Endothelial cell of umbilical vein (primary cell): ENCODE data around the gene ADAMTS17. TPM values are rescaled to one million over a fixed set of nuclear protein-coding genes. Genes with fewer than 3 reads are reported as not detected.

Experiments used
- BruUV-seq: library from RNA; stranded (reverse); fragments of 400-500 nt; replicated peaks from 2 replicates; lab custom pipeline; 2021; lab: Mats Ljungman, UMichigan
- CTCF ChIA-PET: fragments of 300-600, 350-600 bp; sonication (Branson Sonifier 250); formaldehyde crosslinking; loops from one replicate; lab custom pipeline; 2021; ENCODE audit warnings: antibody characterized with exemption, inconsistent platforms; lab: Charles Lee
- POLR2A ChIA-PET: fragments of 300-600, 350-600 bp; sonication (Branson Sonifier 250); formaldehyde crosslinking; loops from one replicate; lab custom pipeline; 2021; ENCODE audit warnings: antibody characterized with exemption, inconsistent platforms; lab: Charles Lee
- DNase-seq: peaks from one replicate; pipeline ENCODE4 v3.0.0-alpha.2; 2011; ENCODE audit warnings: low read depth, low spot score
- FAIRE-seq: peaks from 2 replicates; lab custom pipeline; 2011; peaks lifted over from hg19 to GRCh38; lab: Jason Lieb, UNC
- H2AFZ ChIP-seq: 2 replicates; pipeline ENCODE4 v1.6.0; 2012; ENCODE audit warnings: low read depth, low read length, control low read depth, inconsistent platforms
- H3K27ac ChIP-seq: 2 replicates; pipeline ENCODE4 v1.5.1; 2011; ENCODE audit warnings: low read depth, mild to moderate bottlenecking, control low read depth, low read length, moderate library complexity; ENCODE audit not compliant: insufficient read depth
- H3K27me3 ChIP-seq, 2 experiments: 2 replicates each; pipeline versions ENCODE4 v1.6.0 to v1.6.1; 2011; ENCODE audit warnings: low read length in 2 of 2, mixed read lengths in 1 of 2; ENCODE audit not compliant: control insufficient read depth in 2 of 2, insufficient read depth in 2 of 2
- H3K36me3 ChIP-seq, 2 experiments: 2 replicates in 1 of 2; 3 replicates in 1 of 2; pipeline ENCODE4 v1.5.1; 2011; ENCODE audit warnings: low read length in 2 of 2, mild to moderate bottlenecking in 1 of 2, moderate library complexity in 1 of 2; ENCODE audit not compliant: control insufficient read depth in 2 of 2, insufficient read depth in 2 of 2; ENCODE audit errors: extremely low read depth in 1 of 2
- H3K4me1 ChIP-seq: 3 replicates; pipeline ENCODE4 v1.5.1; 2011; ENCODE audit warnings: mild to moderate bottlenecking, low read length; ENCODE audit not compliant: control insufficient read depth, insufficient read depth; ENCODE audit errors: extremely low read depth
- H3K4me2 ChIP-seq: 2 replicates; pipeline ENCODE4 v1.6.1; 2011; ENCODE audit warnings: low read length, control low read depth, mixed read lengths; ENCODE audit not compliant: insufficient read depth
- H3K4me3 ChIP-seq, 3 experiments: fragments of 200-600 bp in 1 of 3; sonication (generic), shearing (Covaris generic) in 1 of 3; replicated peaks in 1 of 3; 2 replicates each; pipeline ENCODE4 v1.5.1; 2011 to 2016; ENCODE audit warnings: control low read depth in 3 of 3, low read length in 3 of 3, mild to moderate bottlenecking in 2 of 3, inconsistent platforms in 1 of 3, low read depth in 1 of 3, moderate library complexity in 1 of 3; ENCODE audit not compliant: insufficient read depth in 1 of 3
- H3K79me2 ChIP-seq: 2 replicates; pipeline ENCODE4 v1.6.0; 2012; ENCODE audit warnings: low read length, inconsistent platforms; ENCODE audit not compliant: control insufficient read depth, insufficient read depth
- H3K9ac ChIP-seq: replicated peaks from 2 replicates; pipeline ENCODE3; 2011; ENCODE audit warnings: low read length, control low read depth; ENCODE audit not compliant: insufficient read depth; ENCODE audit errors: extremely low read depth
- H3K9me1 ChIP-seq: replicated peaks from 3 replicates; pipeline ENCODE4 v1.6.0; 2011; ENCODE audit warnings: mild to moderate bottlenecking, low read length; ENCODE audit not compliant: control insufficient read depth, insufficient read depth; ENCODE audit errors: extremely low read depth
- H3K9me3 ChIP-seq: replicated peaks from 2 replicates; pipeline ENCODE4 v1.5.1; 2012; ENCODE audit warnings: low read length, inconsistent platforms; ENCODE audit not compliant: control insufficient read depth, insufficient read depth
- H4K20me1 ChIP-seq: replicated peaks from 2 replicates; pipeline ENCODE3; 2011; ENCODE audit warnings: mild to moderate bottlenecking, low read length; ENCODE audit not compliant: control insufficient read depth, insufficient read depth; ENCODE audit errors: extremely low read depth
- CTCF ChIP-seq, 2 donors: IDR thresholded peaks; 1 replicate in 1 of 2; 2 replicates in 1 of 2; pipeline ENCODE4 v1.5.1; 2011; ENCODE audit warnings: low read length in 2 of 2, mild to moderate bottlenecking in 2 of 2, moderate library complexity in 2 of 2, control low read depth in 1 of 2, inconsistent platforms in 1 of 2, low read depth in 1 of 2; ENCODE audit not compliant: insufficient read depth in 1 of 2; ENCODE audit errors: extremely low read depth in 1 of 2
- EZH2 ChIP-seq: IDR thresholded peaks from 2 replicates; pipeline ENCODE4 v1.6.1; 2012; ENCODE audit warnings: borderline replicate concordance, low read depth, mild to moderate bottlenecking, moderate library complexity, low read length, inconsistent platforms; ENCODE audit not compliant: severe bottlenecking
- FOS ChIP-seq: IDR thresholded peaks from 2 replicates; pipeline ENCODE4 v1.6.1; 2011; ENCODE audit warnings: mild to moderate bottlenecking, low read length, moderate library complexity, borderline replicate concordance; ENCODE audit not compliant: insufficient read depth
- GATA2 ChIP-seq: IDR thresholded peaks from 2 replicates; pipeline ENCODE4 v1.7.0; 2011; ENCODE audit warnings: low read depth, mild to moderate bottlenecking, moderate library complexity, mixed read lengths, low read length; ENCODE audit not compliant: insufficient read length, insufficient read depth
- JUN ChIP-seq: IDR thresholded peaks from 2 replicates; pipeline ENCODE4 v1.6.1; 2011; ENCODE audit warnings: borderline replicate concordance, low read depth; ENCODE audit not compliant: insufficient read length, insufficient read depth
- MYC ChIP-seq: IDR thresholded peaks from one replicate; pipeline ENCODE4 v1.6.1; 2011; ENCODE audit warnings: mild to moderate bottlenecking, low read depth, low read length
- POLR2A ChIP-seq: IDR thresholded peaks from 2 replicates; pipeline ENCODE4 v1.6.1; 2012; ENCODE audit warnings: low read depth, mild to moderate bottlenecking, control low read depth, low read length
- POLR2AphosphoS5 ChIP-seq: IDR thresholded peaks from 2 replicates; pipeline ENCODE4 v1.6.1; 2012; ENCODE audit warnings: low read depth, mild to moderate bottlenecking, control low read depth, low read length, moderate library complexity; ENCODE audit not compliant: insufficient read depth
- dilution Hi-C: fragments of 300-500 bp; cut with MboI; formaldehyde crosslinking; loops from one replicate; pipeline ENCODE4 v1.15.0; 2019; ENCODE audit warnings: low sequenced_read_pairs; ENCODE audit not compliant: extremely low pct_ligation_motif_present
- intact Hi-C: fragments of 100-400 bp; cut with micrococcal nuclease; formaldehyde crosslinking; loops from one replicate; pipeline ENCODE4 v1.10.0; 2022
- polyA plus RNA-seq, 4 experiments: library from polyadenylated mRNA; depleted of rRNA in 3 of 4; stranded (reverse) in 3 of 4; unstranded in 1 of 4; fragments of >200 nt; gene quantifications; 2 replicates each; pipeline versions ENCODE4 v1.2.1 to v1.2.3, GENCODE V29; 2011 to 2012; ENCODE audit warnings: missing spikeins in 1 of 4
- total RNA-seq: library from RNA; stranded (reverse); gene quantifications from 2 replicates; pipeline ENCODE4 v1.2.3, GENCODE V29; 2021
- TF ChIP-seq, protein P1 (sequence below): IDR thresholded peaks from 2 replicates; pipeline ENCODE4 v1.6.1; 2011; ENCODE audit not compliant: insufficient read depth, insufficient read length

The ADAMTS17 gene
- total and polyA plus RNA-seq, 2 donors (not counting 3 experiments of a cell fraction or from before 2014, with no cell fraction given), result 0.12 TPM; not detected in 1

GRCh38 chr15:100093211-100094126, 248.3 kb downstream of the ADAMTS17 start:
- no peaks in the 10 kb centered on the region for H3K9me3 ChIP-seq
- H3K9me1 ChIP-seq, result no peaks in the 10 kb centered on the region
- H3K4me3 ChIP-seq, result no peak overlapping the region
- dilution Hi-C loops, result no loop called here
- no peaks in the 10 kb centered on the region for H3K27me3 ChIP-seq
- H3K79me2 ChIP-seq, result no peaks in the 10 kb centered on the region
- intact Hi-C loops, result no loop called here
- DNase-seq (no peak), FAIRE-seq (no peak)
- no peaks in the 10 kb centered on the region for H3K4me1 ChIP-seq
- no peak overlapping the region for H3K4me2 ChIP-seq
- H2AFZ ChIP-seq, result no peak overlapping the region
- H3K9ac ChIP-seq, result no peak overlapping the region
- ChIA-PET CTCF (no interaction called here), POLR2A (no interaction called here)
- TF ChIP-seq MYC (no peak), POLR2A (no peak), CTCF (IDR thresholded peaks at IDR 0.05; ENCODE audit: extremely low read depth in 1 of 2, insufficient read depth in 1 of 2, low read depth in 1 of 2, low read length in 2 of 2) (no peak), JUN (no peak), GATA2 (no peak), FOS (no peak), EZH2 (no peak), POLR2AphosphoS5 (no peak)
- TF ChIP-seq, protein P1, sequence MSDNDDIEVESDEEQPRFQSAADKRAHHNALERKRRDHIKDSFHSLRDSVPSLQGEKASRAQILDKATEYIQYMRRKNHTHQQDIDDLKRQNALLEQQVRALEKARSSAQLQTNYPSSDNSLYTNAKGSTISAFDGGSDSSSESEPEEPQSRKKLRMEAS, result no peak
- H3K27ac ChIP-seq, result no peak overlapping the region
- no peaks in the 10 kb centered on the region for H4K20me1 ChIP-seq
- no TSS peak for BruUV-seq
- H3K36me3 ChIP-seq, result no peaks in the 10 kb centered on the region
